MM.1S (cell line): Measurements from ENCODE around the gene MAPKAPK3.

ENCODE experiments used
- EZH2phosphoT487 ChIP-seq: fragments of 300-600 bp; sonication (generic); IDR thresholded peaks from 2 replicates; pipeline ENCODE4 v1.6.1; 2018; ENCODE audit warnings: antibody characterized with exemption, low read length
- TF ChIP-seq, protein P1 (sequence below): fragments of 300-600 bp; sonication (generic); IDR thresholded peaks from 2 replicates; pipeline ENCODE4 v1.5.1; 2016; ENCODE audit warnings: antibody characterized with exemption, low read length, mixed read lengths

DNA sequence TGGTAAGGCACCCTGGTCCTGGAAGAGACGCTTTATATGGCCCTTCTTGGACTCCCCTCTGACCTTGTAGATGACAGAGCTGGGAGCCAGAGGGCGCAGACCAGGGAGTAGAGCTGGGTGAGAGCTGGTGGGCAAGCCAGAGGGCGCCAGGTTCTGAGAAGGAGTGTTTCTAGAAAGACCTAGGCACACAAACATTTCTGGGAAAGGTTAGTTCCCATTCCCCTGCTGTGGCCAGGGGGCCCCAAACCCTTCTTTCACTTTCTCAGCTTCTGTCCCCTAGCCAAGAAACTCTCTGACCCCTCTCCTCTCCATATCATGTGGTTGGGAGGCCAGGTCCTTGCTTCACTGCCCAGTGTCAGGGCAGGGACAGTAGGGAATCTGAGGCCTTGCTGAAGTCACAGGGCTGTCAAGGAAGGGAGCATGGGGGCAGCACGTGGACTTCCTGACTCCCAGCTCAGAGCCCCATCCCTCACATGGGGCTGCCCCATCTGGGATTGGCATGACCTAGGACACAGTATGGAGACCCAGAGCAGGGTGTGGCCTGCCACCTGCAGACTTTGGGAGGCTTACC lies 44.1 kb upstream of the MAPKAPK3 start:
- TF ChIP-seq, protein P1, sequence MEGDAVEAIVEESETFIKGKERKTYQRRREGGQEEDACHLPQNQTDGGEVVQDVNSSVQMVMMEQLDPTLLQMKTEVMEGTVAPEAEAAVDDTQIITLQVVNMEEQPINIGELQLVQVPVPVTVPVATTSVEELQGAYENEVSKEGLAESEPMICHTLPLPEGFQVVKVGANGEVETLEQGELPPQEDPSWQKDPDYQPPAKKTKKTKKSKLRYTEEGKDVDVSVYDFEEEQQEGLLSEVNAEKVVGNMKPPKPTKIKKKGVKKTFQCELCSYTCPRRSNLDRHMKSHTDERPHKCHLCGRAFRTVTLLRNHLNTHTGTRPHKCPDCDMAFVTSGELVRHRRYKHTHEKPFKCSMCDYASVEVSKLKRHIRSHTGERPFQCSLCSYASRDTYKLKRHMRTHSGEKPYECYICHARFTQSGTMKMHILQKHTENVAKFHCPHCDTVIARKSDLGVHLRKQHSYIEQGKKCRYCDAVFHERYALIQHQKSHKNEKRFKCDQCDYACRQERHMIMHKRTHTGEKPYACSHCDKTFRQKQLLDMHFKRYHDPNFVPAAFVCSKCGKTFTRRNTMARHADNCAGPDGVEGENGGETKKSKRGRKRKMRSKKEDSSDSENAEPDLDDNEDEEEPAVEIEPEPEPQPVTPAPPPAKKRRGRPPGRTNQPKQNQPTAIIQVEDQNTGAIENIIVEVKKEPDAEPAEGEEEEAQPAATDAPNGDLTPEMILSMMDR = no peak
- TF ChIP-seq EZH2phosphoT487 = no peak
